DND-41 (cell line): ENCODE results near the gene CERS6.

Source experiments
- ATAC-seq: fragments of 200-7000 bp; cut with Tn5 transposase; 3 replicates; pipeline ENCODE4 v1.9.1; 2021; ENCODE audit warnings: low read depth; ENCODE audit not compliant: insufficient read depth
- DNase-seq: peaks from one replicate; pipeline ENCODE4 v3.0.0-alpha.2; 2020
- H2AFZ ChIP-seq: 2 replicates; pipeline ENCODE4 v1.6.0; 2012; ENCODE audit warnings: low read depth, low read length
- H3K27ac ChIP-seq: 2 replicates; pipeline ENCODE4 v1.5.1; 2012; ENCODE audit warnings: low read length, inconsistent platforms
- H3K27me3 ChIP-seq: fragments of 200-600 bp; sonication (generic); 2 replicates; pipeline ENCODE4 v1.6.0; 2012; ENCODE audit warnings: low read length, mild to moderate bottlenecking, inconsistent platforms; ENCODE audit not compliant: insufficient read depth, poor library complexity
- H3K36me3 ChIP-seq: 2 replicates; pipeline ENCODE4 v1.5.1; 2012; ENCODE audit warnings: low read length, inconsistent platforms; ENCODE audit not compliant: insufficient read depth
- H3K4me1 ChIP-seq: 2 replicates; pipeline ENCODE4 v1.5.1; 2012; ENCODE audit warnings: mild to moderate bottlenecking, low read length; ENCODE audit not compliant: insufficient read depth
- H3K4me2 ChIP-seq: 2 replicates; pipeline ENCODE4 v1.6.0; 2012; ENCODE audit warnings: mild to moderate bottlenecking, moderate library complexity, low read length, inconsistent platforms; ENCODE audit not compliant: insufficient read depth
- H3K4me3 ChIP-seq, 2 experiments: fragments of 200-600 bp in 1 of 2; shearing (Covaris generic) in 1 of 2; 2 replicates each; pipeline ENCODE4 v1.5.1; 2012 to 2016; ENCODE audit warnings: inconsistent platforms in 2 of 2, low read length in 2 of 2, mild to moderate bottlenecking in 2 of 2, low read depth in 1 of 2, moderate library complexity in 1 of 2
- H3K79me2 ChIP-seq: 2 replicates; pipeline ENCODE4 v1.6.0; 2012; ENCODE audit warnings: low read length, inconsistent platforms; ENCODE audit not compliant: insufficient read depth
- H3K9ac ChIP-seq: 2 replicates; pipeline ENCODE4 v1.6.0; 2012; ENCODE audit warnings: low read depth, mild to moderate bottlenecking, inconsistent platforms, low read length, moderate library complexity
- H3K9me3 ChIP-seq: 2 replicates; pipeline ENCODE4 v1.5.1; 2012; ENCODE audit warnings: low read length, moderate library complexity, mild to moderate bottlenecking, inconsistent platforms; ENCODE audit not compliant: insufficient read depth, severe bottlenecking
- H4K20me1 ChIP-seq: 2 replicates; pipeline ENCODE4 v1.6.0; 2012; ENCODE audit warnings: low read length; ENCODE audit not compliant: insufficient read depth
- CTCF ChIP-seq: IDR thresholded peaks from 2 replicates; pipeline ENCODE4 v1.5.1; 2012; ENCODE audit warnings: borderline replicate concordance, low read length, moderate library complexity, mild to moderate bottlenecking; ENCODE audit not compliant: poor library complexity, severe bottlenecking; ENCODE audit errors: extremely low read depth
- EZH2 ChIP-seq: IDR thresholded peaks from 3 replicates; pipeline ENCODE4 v1.6.1; 2012; ENCODE audit warnings: borderline replicate concordance, low read depth, mild to moderate bottlenecking, moderate library complexity, low read length, inconsistent platforms; ENCODE audit not compliant: severe bottlenecking

CERS6 gene

GRCh38 chr2:168732100-168732499, 276.0 kb downstream of the CERS6 start:
- H3K27me3 ChIP-seq = no peaks in the 10 kb centered on the region
- H2AFZ ChIP-seq = no peak overlapping the region
- H3K36me3 ChIP-seq = no peaks in the 10 kb centered on the region
- H4K20me1 ChIP-seq = no peaks in the 10 kb centered on the region
- H3K4me3 ChIP-seq = no peak overlapping the region
- no peaks in the 10 kb centered on the region for H3K9me3 ChIP-seq
- TF ChIP-seq CTCF (no peak), EZH2 (no peak)
- no peak for DNase-seq
- H3K79me2 ChIP-seq = no peaks in the 10 kb centered on the region
- H3K27ac ChIP-seq = no peak overlapping the region
- no peak overlapping the region for H3K4me2 ChIP-seq
- no peak for ATAC-seq
- no peak overlapping the region for H3K9ac ChIP-seq
- no peaks in the 10 kb centered on the region for H3K4me1 ChIP-seq

- ATAC-seq (no peak), DNase-seq (no peak)
- TF ChIP-seq CTCF = no peak
- no peak for TF ChIP-seq EZH2
- Histone ChIP-seq H3K4me2 (no peak overlapping the region), H3K36me3 (no peaks in the 10 kb centered on the region), H3K27me3 (no peaks in the 10 kb centered on the region), H3K4me3 (no peak overlapping the region), H3K9ac (no peak overlapping the region), H3K27ac (no peak overlapping the region), H3K79me2 (no peaks in the 10 kb centered on the region), H4K20me1 (no peaks in the 10 kb centered on the region), H2AFZ (no peak overlapping the region), H3K4me1 (no peaks in the 10 kb centered on the region), H3K9me3 (no peaks in the 10 kb centered on the region)
Measured at GRCh38 chr2:168732506-168732905, 276.4 kb downstream of the CERS6 start.

- H3K27ac ChIP-seq = no peak overlapping the region
- H3K27me3 ChIP-seq = no peaks in the 10 kb centered on the region
- ATAC-seq = no peak
- H2AFZ ChIP-seq = no peak overlapping the region
- H3K4me2 ChIP-seq = no peak overlapping the region
- H3K9me3 ChIP-seq = no peaks in the 10 kb centered on the region
- DNase-seq = no peak
- H3K9ac ChIP-seq = no peak overlapping the region
- no peaks in the 10 kb centered on the region for H3K79me2 ChIP-seq
- TF ChIP-seq EZH2 = no peak
- no peak for TF ChIP-seq CTCF
- H4K20me1 ChIP-seq = no peaks in the 10 kb centered on the region
- H3K4me1 ChIP-seq = no peaks in the 10 kb centered on the region
- H3K36me3 ChIP-seq = no peaks in the 10 kb centered on the region
- no peak overlapping the region for H3K4me3 ChIP-seq
Measured at GRCh38 chr2:168734199-168734760, 278.2 kb downstream of the CERS6 start.
